NCI-H1694 (cell line): ENCODE data around the gene RNF152.

Source experiments
- DNase-seq: peaks from one replicate; lab custom pipeline; 2025; lab: John Stamatoyannopoulos, UW

RNF152 gene

GRCh38 chr18:61854578-61855448 is 38.0 kb downstream of the RNF152 start:
- DNase-seq: no peak

- no peak for DNase-seq
Measured at GRCh38 chr18:61853855-61854254, 39.0 kb downstream of the RNF152 start.

GRCh38 chr18:61852496-61852895 is 40.3 kb downstream of the RNF152 start:
- DNase-seq: no peak

GRCh38 chr18:61851940-61852451 is 40.8 kb downstream of the RNF152 start:
- DNase-seq: no peak

GRCh38 chr18:61851279-61851678 is 41.5 kb downstream of the RNF152 start:
- DNase-seq: no peak

- DNase-seq: no peak
Measured at GRCh38 chr18:61850756-61851155, 42.1 kb downstream of the RNF152 start.

GRCh38 chr18:61847164-61847791 is 45.5 kb downstream of the RNF152 start:
- DNase-seq: no peak

GRCh38 chr18:61845197-61845596 is 47.6 kb downstream of the RNF152 start:
- DNase-seq: no peak

GRCh38 chr18:61844726-61845125 is 48.1 kb downstream of the RNF152 start:
- no peak for DNase-seq

GRCh38 chr18:61842146-61842545 is 50.7 kb downstream of the RNF152 start:
- DNase-seq: no peak

GRCh38 chr18:61841706-61842105 is 51.1 kb downstream of the RNF152 start:
- no peak for DNase-seq

GRCh38 chr18:61840324-61840723 is 52.5 kb downstream of the RNF152 start:
- DNase-seq: no peak

GRCh38 chr18:61838521-61838920 is 54.3 kb downstream of the RNF152 start:
- DNase-seq: no peak

GRCh38 chr18:61833978-61834377 is 58.8 kb downstream of the RNF152 start:
- DNase-seq: no peak

- no peak for DNase-seq
Measured at GRCh38 chr18:61833387-61833786, 59.4 kb downstream of the RNF152 start.

- no peak for DNase-seq
Measured at GRCh38 chr18:61832858-61833257, 59.9 kb downstream of the RNF152 start.

- DNase-seq: no peak
Measured at GRCh38 chr18:61831071-61831470, 61.7 kb downstream of the RNF152 start.

- DNase-seq: no peak
Measured at GRCh38 chr18:61829108-61829507, 63.7 kb downstream of the RNF152 start.

- no peak for DNase-seq
Measured at GRCh38 chr18:61827591-61827990, 65.2 kb downstream of the RNF152 start.

GRCh38 chr18:61825386-61825785 is 67.4 kb downstream of the RNF152 start:
- no peak for DNase-seq

- no peak for DNase-seq
Measured at GRCh38 chr18:61824733-61825363, 68.0 kb downstream of the RNF152 start.

- no peak for DNase-seq
Measured at GRCh38 chr18:61823595-61823994, 69.2 kb downstream of the RNF152 start.

GRCh38 chr18:61822879-61823278 is 69.9 kb downstream of the RNF152 start:
- DNase-seq: no peak
